Measurements from ENCODE around the gene BARD1. TPM values are rescaled to one million over a fixed set of nuclear protein-coding genes. Genes with fewer than 3 reads are reported as not detected.

The BARD1 gene
- total RNA-seq, 6 donors from 2014 or later = 4.4 to 15.0 (median 10.6) TPM

- no peak for TF ChIP-seq EP300 (IDR thresholded peaks at IDR 0.05)
- no peak for TF ChIP-seq POLR2AphosphoS5 (IDR thresholded peaks at IDR 0.05)
- no peak for TF ChIP-seq CTCF (IDR thresholded peaks at IDR 0.05)
- TF ChIP-seq POLR2A (IDR thresholded peaks at IDR 0.05) = no peak
- ATAC-seq (ENCODE audit: low FRiP score in 2 of 2) (no peak), DNase-seq (no peak)
- Histone ChIP-seq H3K36me3 (no peaks in the 10 kb centered on the region), H3K4me1 (no peaks in the 10 kb centered on the region), H3K9me3 (no peaks in the 10 kb centered on the region), H3K4me3 (no peak overlapping the region), H3K27me3 (no peaks in the 10 kb centered on the region), H3K27ac (no peak overlapping the region)
- 63 to 81% methylated on average over 1 of the region's 1 CpG for WGBS, 2 donors
Observed at GRCh38 chr2:214679736-214680135, 129.7 kb downstream of the BARD1 start.

- Histone ChIP-seq H3K27ac (no peak overlapping the region), H3K27me3 (no peaks in the 10 kb centered on the region), H3K9me3 (no peaks in the 10 kb centered on the region), H3K4me1 (no peaks in the 10 kb centered on the region), H3K36me3 (no peaks in the 10 kb centered on the region), H3K4me3 (no peak overlapping the region)
- no peak for ATAC-seq (ENCODE audit: low FRiP score in 2 of 2)
- TF ChIP-seq CTCF (IDR thresholded peaks at IDR 0.05) = no peak
- no peak for TF ChIP-seq EP300 (IDR thresholded peaks at IDR 0.05)
- no peak for TF ChIP-seq POLR2AphosphoS5 (IDR thresholded peaks at IDR 0.05)
- no peak for TF ChIP-seq POLR2A (IDR thresholded peaks at IDR 0.05)
- no peak for DNase-seq
- 91 to 94% methylated on average over 5 of the region's 5 CpGs for WGBS, 2 donors
Observed at GRCh38 chr2:214676421-214677089, 132.9 kb downstream of the BARD1 start.

Small RNAs within 50 kb of the gene (small RNA-seq; reads per million reads assigned to genes)
- 0 to 0.13 (median 0) reads per million in 4 donors for gene SNORA70I

Measured in upper lobe of left lung (tissue), 6 donors.